GM10266 (cell line): ENCODE measurements around the gene ATP8B4.

Experiments
- DNase-seq: peaks from one replicate; pipeline ENCODE4 v3.0.0; 2012; ENCODE audit errors: extremely low spot score
- TF ChIP-seq, protein P1 (sequence below): IDR thresholded peaks from 2 replicates; pipeline ENCODE4 v1.5.1; 2012; ENCODE audit warnings: mild to moderate bottlenecking, low read depth; ENCODE audit not compliant: control insufficient read depth, insufficient read depth; ENCODE audit errors: missing control alignments

Gene ATP8B4

GRCh38 chr15:50053055-50053856, 65.8 kb downstream of the ATP8B4 start:
- DNase-seq, result no peak
- TF ChIP-seq, protein P1, sequence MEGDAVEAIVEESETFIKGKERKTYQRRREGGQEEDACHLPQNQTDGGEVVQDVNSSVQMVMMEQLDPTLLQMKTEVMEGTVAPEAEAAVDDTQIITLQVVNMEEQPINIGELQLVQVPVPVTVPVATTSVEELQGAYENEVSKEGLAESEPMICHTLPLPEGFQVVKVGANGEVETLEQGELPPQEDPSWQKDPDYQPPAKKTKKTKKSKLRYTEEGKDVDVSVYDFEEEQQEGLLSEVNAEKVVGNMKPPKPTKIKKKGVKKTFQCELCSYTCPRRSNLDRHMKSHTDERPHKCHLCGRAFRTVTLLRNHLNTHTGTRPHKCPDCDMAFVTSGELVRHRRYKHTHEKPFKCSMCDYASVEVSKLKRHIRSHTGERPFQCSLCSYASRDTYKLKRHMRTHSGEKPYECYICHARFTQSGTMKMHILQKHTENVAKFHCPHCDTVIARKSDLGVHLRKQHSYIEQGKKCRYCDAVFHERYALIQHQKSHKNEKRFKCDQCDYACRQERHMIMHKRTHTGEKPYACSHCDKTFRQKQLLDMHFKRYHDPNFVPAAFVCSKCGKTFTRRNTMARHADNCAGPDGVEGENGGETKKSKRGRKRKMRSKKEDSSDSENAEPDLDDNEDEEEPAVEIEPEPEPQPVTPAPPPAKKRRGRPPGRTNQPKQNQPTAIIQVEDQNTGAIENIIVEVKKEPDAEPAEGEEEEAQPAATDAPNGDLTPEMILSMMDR, result no peak

DNA sequence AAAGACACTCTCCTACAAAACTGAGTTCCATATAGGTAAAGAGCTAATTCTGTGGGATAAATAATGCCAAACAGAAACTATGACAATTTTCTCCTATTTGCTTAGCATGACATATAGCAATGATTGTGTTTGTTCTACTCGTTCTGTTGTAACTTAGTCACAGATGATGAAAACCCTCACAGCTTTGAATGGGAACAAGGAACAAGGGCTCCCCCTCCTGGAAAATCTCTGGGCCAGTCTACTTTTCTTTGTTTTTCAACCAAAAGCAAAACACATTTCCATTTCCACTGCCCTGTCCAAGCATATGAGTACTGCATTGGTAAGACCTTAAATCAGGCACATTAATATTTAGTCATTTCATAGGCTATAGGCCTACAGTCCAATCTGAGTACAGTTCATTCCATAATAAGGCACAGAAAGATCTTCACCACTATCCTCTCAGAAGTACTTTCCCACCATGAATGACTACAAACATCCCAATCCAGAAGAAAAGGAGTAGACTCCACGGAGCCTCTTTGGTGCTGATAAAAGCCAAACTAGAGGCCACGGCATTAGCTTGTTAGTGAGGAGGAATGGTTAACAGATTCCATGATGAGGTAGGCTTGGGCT, 67.1 kb downstream of the ATP8B4 start:
- TF ChIP-seq, protein P1, result peak; percentile 39
- DNase-seq, result peak; percentile 13

DNA sequence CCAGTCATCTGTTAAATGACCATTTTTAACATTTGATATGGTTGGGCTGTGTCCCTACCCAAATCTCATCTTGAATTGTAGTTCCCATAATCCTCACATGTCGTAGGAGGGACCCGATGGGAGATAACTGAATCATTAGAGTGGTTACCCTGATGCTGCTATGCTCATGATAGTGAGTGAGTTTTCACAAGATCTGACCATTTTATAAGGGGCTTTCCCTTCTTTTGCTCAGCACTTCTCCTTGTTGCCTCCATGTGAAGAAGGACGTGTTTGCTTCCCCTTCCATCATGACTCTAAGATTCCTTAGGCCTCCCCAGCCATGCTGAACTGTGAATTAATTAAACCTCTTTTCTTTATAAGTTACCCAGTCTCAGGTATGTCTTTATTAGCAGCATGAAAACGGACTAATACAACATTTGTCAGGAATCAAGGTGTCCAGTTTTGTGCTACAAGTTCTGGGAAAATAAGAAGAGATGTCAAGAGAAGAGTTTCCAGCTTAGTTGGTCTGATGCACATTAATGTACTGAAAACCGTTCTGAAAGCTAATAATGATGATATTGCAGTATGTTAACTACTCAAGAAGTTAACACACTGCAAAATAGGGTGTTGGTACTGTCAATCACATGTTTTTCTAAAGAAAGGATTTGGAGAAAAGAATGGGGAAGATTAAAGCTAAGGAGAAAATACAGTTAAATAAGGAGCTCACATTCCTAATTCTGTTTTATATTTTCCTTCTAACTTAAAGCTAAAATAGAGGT, 67.9 kb downstream of the ATP8B4 start:
- TF ChIP-seq, protein P1, result no peak
- no peak for DNase-seq

- TF ChIP-seq, protein P1, result no peak
- DNase-seq, result no peak
These were observed 69.2 kb downstream of the ATP8B4 start for GRCh38 chr15:50049871-50050270.

DNA sequence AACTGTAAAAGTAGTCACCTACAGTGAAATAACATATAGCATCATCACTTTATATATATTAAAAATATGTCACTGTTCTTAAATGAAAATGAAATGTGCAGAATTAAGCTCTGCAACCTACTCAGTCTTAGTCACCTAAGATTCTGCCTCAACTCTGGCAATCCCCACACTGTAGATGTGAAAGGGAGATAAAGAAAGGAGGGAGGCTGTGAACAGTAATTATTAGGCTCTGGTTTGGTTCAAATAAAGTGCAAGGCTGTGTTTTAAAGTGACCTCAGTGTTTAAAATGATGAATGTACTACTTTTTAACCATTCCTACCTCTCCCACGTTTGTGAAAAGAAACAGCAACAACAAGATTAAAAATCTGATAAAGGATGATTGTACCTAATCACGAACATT, 72.2 kb downstream of the ATP8B4 start:
- TF ChIP-seq, protein P1, result no peak

DNA sequence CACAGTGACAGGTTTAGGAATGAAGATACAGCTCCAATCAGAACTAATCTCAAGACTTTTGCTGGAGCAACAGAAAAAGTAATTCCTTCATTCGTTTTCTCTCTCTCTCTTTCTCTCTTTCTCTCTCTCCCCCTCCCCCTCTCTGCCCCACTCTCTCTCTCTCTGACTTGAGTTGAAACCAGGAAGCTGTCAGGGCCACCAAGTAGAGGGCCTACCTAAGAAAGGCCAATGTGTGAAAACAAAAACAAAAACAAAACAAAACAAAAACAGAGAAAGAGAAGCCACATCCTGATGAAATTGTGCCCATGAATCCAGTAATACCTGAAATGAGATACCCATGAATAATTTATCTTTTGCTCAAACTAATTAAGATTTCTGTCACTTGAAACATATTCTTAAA, 72.9 kb downstream of the ATP8B4 start:
- TF ChIP-seq, protein P1, result no peak
- no peak for DNase-seq

More for the DNA sequence above, 72.2 kb downstream of the ATP8B4 start:
- no peak for DNase-seq
